Non-pigmented ciliary epithelial cell (primary cell): Measurements from ENCODE around the gene ZNF281.
A peak's percentile ranks its signal among the peaks of the same experiment; 100 is the strongest.

Experiments
- DNase-seq: peaks from one replicate; pipeline ENCODE4 v3.0.0-alpha.2; 2010; ENCODE audit warnings: low read depth

Gene ZNF281

DNA sequence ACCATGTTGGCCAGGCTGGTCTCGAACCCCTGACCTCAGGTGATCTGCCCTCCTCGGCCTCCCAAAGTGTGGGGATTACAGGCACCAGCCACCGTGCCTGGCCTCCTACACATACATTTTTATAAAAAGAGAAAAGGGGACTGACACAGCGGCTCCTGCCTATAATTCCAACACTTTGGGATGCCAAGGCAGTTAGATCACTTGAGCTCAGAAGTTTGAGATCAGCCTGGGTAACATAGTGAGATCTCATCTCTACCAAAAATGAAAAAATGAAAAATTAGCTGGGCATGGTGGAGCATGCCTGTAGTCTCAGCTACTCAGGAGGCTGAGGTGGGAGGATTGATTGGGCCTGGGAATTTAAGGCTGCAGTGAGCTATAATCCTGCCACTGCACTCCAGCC lies 23.4 kb downstream of the ZNF281 start:
- no peak for DNase-seq

GRCh38 chr1:200384818-200385390 lies 24.9 kb downstream of the ZNF281 start:
- DNase-seq = no peak

GRCh38 chr1:200381256-200381984 lies 28.4 kb downstream of the ZNF281 start:
- DNase-seq = no peak

DNA sequence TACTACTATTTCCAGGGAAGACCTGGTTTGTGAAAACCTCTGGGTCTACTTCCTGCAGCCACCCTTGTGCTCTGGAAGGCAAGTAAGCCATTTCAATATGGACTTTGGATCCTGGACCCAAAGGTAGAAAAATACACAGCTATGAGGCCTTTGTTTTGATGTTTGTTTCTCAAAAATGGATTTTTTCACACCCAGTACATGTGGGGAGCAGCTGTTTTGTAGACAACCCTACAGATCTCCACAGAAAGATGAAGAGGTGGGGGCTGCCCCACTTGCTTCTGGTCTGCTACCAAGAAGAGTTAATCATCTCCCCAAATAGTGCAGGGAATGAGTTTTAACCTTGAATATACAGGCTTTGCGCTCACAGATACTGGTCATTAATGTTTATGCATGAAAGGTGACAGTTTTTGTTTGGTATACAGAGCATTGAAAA lies 29.2 kb downstream of the ZNF281 start:
- no peak for DNase-seq

GRCh38 chr1:200379940-200380588 lies 29.8 kb downstream of the ZNF281 start:
- no peak for DNase-seq

- peak; percentile 78 for DNase-seq
These were observed 30.4 kb downstream of the ZNF281 start for GRCh38 chr1:200379432-200379757.

DNA sequence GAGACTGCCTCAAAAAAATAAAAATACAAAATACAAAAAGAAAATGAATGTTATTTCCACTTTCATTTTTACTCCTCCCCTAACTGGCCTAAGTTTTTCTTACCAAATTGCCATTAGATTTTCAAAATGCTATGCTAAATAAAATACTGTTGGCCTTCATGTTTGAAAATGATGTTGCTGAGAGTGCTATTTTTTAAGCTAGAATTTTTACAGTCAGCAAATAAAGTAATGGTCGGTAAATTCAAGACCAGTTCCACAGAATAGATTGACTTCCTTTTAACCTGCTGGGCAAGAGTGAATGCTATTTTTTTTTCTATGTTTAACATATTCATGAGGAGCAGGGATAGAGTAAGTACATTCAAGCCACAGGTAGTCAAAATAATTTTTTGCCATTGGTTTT lies 31.7 kb downstream of the ZNF281 start:
- no peak for DNase-seq

- no peak for DNase-seq
These were observed 33.3 kb downstream of the ZNF281 start for GRCh38 chr1:200376528-200376927.

DNA sequence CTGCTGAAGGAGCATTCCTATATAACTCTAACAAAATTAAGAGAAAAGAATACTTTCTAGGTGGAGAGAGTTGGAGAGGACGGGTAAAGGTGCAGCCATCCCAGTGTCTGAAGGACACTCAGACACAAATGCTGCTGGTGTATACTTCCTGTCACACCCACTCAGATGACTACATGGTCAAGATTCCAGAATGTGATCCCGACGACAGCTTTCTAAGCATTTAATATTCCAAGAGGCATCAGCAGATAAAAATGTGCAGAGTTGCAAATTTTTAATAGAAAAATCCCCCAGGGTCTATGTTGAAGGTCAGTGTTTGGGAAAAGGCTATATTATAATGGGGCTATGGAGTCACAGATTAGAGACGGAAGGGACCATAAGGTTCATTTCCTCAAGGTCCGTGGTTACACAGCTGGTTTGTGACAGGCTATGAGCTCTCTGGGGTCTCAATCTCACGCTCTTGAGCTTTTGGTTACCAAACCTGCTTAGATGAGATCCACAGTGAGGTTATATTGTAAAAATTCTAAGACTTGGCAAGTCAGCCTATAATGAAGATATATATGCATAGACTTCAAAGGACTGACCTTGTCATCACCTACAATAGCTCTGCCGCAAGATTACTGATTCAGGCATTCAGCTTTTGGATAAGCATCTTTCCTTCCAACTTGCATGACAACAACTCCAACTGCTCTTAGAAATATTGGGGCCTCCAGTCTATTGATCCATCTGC lies 35.1 kb downstream of the ZNF281 start:
- no peak for DNase-seq

DNA sequence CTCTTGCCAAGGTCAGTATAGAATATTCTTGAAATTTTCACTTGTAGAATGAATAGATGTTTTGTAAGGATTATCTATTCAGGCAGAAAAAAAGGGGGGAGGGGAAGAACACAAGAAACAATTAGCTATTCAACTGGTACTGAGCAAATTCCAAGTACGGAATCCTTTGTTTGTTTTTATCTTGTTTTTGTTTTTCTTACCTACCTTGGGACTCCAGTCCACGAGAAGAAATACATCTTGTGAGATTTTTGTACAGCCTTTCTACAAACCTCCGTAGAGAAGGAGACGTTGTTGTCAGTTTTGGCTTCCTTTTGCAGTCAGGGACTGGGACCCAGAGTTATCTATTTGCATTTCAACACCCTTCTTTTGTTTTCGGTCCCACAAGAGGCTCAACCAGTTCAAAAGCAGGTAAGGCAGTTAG lies 36.0 kb downstream of the ZNF281 start:
- no peak for DNase-seq

- DNase-seq = no peak
These were observed 37.0 kb downstream of the ZNF281 start for GRCh38 chr1:200372885-200373181.

GRCh38 chr1:200372095-200372884 lies 37.5 kb downstream of the ZNF281 start:
- peak; percentile 72 for DNase-seq

GRCh38 chr1:200369706-200370105 lies 40.1 kb downstream of the ZNF281 start:
- no peak for DNase-seq

DNA sequence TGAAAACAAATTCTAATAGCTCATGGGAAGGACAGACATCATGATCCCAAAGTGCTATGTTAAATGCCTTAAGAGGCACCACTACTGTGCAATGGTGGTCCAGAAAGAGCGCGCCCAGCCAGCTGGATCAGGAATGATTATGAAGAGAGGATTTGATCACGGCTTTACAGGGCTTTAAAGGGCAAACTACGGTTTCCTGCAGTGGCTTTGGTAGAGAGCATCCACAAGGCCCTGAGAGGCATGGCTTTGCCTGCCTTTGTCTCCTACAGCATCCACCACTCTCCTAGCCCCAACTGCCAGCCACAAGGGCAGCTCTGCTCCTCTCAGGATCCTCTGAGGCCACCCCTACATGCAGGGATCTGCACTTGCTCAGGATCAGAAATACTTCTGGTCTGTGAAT lies 40.7 kb downstream of the ZNF281 start:
- no peak for DNase-seq

DNA sequence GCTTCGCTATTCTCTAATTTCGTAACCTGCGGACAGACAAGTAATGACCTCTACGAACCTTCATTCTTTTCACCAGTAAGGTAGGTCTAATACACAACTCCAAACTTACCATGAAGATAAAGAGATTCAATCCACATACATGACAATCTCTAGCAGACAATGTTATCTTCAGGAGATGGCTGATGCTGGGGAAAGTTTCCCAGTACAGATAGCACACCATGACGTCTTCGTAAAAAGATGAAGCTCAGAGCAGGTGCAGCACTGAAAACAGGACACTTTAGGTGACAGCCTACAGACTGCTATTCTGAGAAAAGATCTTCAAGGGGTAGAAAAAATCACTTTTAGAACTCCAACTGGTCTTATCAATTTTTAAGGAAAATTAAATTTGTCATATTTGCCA lies 41.3 kb downstream of the ZNF281 start:
- no peak for DNase-seq

- DNase-seq = peak; percentile 80
These were observed 41.8 kb downstream of the ZNF281 start for GRCh38 chr1:200367841-200368534.

DNA sequence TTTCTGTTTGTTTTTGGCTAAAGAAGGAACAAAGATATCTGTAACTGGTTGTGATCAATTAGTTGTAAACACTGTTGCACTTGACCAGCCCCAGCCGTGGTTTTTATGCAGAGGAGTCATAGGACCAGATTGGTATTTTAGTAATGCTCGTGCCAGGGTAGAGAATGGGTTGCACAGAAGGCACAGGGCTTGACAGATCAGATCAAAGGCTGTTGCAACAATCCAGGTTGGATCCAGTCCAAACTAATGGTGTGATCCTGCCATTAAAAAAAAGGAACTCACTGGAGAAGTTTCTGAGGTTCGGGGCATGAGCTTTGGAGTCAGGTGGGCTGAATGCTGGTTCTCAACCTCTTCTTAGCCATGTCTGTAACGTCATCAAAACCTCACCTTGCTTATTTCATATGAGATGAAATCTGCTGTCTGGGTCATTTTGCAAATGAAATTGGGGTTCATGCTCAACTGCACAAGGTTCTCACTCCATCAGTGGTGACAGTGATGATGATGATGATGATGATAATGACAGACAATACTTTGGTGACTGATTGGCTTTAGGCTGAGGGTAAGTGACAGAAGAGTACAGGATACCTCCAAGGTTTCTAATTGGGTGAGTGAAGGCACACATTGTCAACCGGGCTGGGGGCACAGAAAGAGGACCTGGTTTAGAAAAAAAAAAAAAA lies 43.1 kb downstream of the ZNF281 start:
- DNase-seq = no peak

DNA sequence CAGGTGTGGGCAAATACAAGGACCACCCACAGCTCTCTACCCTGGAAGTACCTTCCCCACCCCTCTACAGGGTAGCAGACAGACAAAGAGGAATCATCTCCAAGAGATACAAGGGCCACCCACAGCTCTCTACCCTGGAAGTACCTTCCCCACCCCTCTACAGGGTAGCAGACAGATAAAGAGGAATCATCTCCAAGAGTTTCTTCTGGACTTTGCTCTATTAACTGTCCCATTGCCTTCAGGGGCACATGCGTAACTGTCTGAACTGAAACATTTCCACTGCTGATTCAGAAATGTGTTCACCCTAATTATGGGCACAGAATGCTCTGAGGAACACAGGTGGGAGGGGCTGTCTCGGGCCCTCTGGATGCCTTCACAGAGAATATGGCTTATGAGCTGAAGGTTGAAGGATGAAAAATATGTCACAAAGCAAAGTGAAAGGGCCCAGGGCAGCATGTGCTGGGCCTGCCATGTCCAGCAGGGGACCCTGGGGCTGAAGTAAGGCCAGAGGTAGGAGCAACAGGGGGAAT lies 43.9 kb downstream of the ZNF281 start:
- no peak for DNase-seq

GRCh38 chr1:200364831-200365230 lies 45.0 kb downstream of the ZNF281 start:
- no peak for DNase-seq

DNA sequence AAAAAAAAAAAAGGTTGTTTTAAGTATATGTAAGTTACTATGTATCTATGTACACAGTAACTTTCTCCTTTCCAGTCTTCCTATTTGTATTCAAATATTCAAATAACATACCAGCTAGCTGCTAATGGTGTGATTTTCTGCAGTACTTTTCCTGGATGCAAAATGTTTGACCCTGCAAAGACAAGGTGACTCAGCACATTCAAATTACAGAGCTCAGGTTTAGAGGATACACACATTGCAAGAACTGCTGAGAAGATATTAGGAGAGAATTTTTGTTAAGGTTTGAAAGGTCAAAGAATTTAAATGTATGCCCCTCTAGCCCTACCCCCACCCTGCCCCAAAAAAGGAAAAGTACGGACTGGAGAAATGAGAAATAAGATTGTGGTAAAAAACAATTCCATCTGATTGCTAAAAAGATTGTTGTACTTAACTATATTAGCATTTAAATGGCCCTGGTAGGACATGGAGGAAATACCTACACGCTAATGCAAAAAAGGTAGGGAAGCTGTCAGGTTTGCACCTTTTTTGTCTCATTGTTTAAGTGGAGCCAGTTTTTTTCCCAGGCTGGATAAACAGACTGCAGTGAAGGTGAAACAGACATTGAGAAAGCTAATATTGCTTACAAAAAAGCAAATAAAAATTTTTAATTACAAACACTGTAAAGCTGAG lies 45.6 kb downstream of the ZNF281 start:
- DNase-seq = no peak
